Left ventricle myocardium inferior (tissue), 1 donor: ENCODE results near the gene RALY. TPM values are rescaled to one million over a fixed set of nuclear protein-coding genes. Genes with fewer than 3 reads are reported as not detected.

ENCODE experiments used
- DNase-seq: peaks from one replicate; pipeline ENCODE4 v3.0.0-alpha.2; 2020
- H3K27ac ChIP-seq: fragments of 200-600 bp; replicated peaks from 2 replicates; pipeline ENCODE4 v1.8.0; 2021
- H3K27me3 ChIP-seq: fragments of 200-600 bp; 2 replicates; pipeline ENCODE4 v1.8.0; 2021; ENCODE audit warnings: low read depth
- H3K36me3 ChIP-seq: fragments of 200-600 bp; 2 replicates; pipeline ENCODE4 v1.8.0; 2021
- H3K4me1 ChIP-seq: fragments of 200-600 bp; 2 replicates; pipeline ENCODE4 v1.8.0; 2021
- H3K4me3 ChIP-seq: fragments of 200-600 bp; 2 replicates; pipeline ENCODE4 v1.8.0; 2021; ENCODE audit warnings: mild to moderate bottlenecking, moderate library complexity
- H3K9me3 ChIP-seq: fragments of 200-600 bp; replicated peaks from 2 replicates; pipeline ENCODE4 v1.8.0; 2021
- CTCF ChIP-seq: fragments of 200-600 bp; IDR thresholded peaks from 2 replicates; pipeline ENCODE4 v1.8.0; 2021; ENCODE audit warnings: antibody characterized with exemption, mild to moderate bottlenecking, borderline replicate concordance
- intact Hi-C: fragments of 100-400 bp; cut with micrococcal nuclease; formaldehyde crosslinking; loops from one replicate; pipeline ENCODE4 v1.11.0; 2022
- total RNA-seq: library from RNA; stranded (reverse); fragmentation: NEBNext Ultra II Directional; extraction: Animal tissue kit (Norgen Biotek cat#: 25700); gene quantifications from one replicate; pipeline ENCODE4 v1.2.1, GENCODE V29; 2021
- donor health status: DM: no; HTN: yes; CAD: no; lungs with severe emphysema.

Gene RALY
- total RNA-seq, 1 donor from 2014 or later = 107 TPM

- DNase-seq = peak; percentile 20
- TF ChIP-seq CTCF = no peak
- Histone ChIP-seq H3K27ac (peak overlapping the region; percentile 73), H3K36me3 (no peaks in the 10 kb centered on the region), H3K9me3 (no peaks in the 10 kb centered on the region), H3K27me3 (no peaks in the 10 kb centered on the region), H3K4me1 (peaks cover 96% of the 10 kb centered on the region), H3K4me3 (no peak overlapping the region)
- intact Hi-C loops = no loop called here
Observed at GRCh38 chr20:34042262-34042661, 48.6 kb downstream of the RALY start.

GRCh38 chr20:34043025-34043424, 49.3 kb downstream of the RALY start:
- H3K9me3 ChIP-seq = no peaks in the 10 kb centered on the region
- no peaks in the 10 kb centered on the region for H3K27me3 ChIP-seq
- peaks cover 95% of the 10 kb centered on the region for H3K4me1 ChIP-seq
- TF ChIP-seq CTCF = no peak
- no peak for DNase-seq
- intact Hi-C loops = no loop called here
- no peak overlapping the region for H3K4me3 ChIP-seq
- peak overlapping the region; percentile 73 for H3K27ac ChIP-seq
- no peaks in the 10 kb centered on the region for H3K36me3 ChIP-seq

GRCh38 chr20:34045294-34045693, 51.6 kb downstream of the RALY start:
- Histone ChIP-seq H3K4me3 (no peak overlapping the region), H3K9me3 (no peaks in the 10 kb centered on the region), H3K27ac (peak overlapping the region; percentile 24), H3K27me3 (no peaks in the 10 kb centered on the region), H3K4me1 (peaks cover 94% of the 10 kb centered on the region), H3K36me3 (no peaks in the 10 kb centered on the region)
- peak; percentile 29 for DNase-seq
- intact Hi-C loops = no loop called here
- TF ChIP-seq CTCF = no peak

GRCh38 chr20:34045930-34046725, 52.4 kb downstream of the RALY start:
- Histone ChIP-seq H3K9me3 (no peaks in the 10 kb centered on the region), H3K36me3 (no peaks in the 10 kb centered on the region), H3K4me3 (no peak overlapping the region), H3K4me1 (peaks cover 94% of the 10 kb centered on the region), H3K27me3 (no peaks in the 10 kb centered on the region), H3K27ac (no peak overlapping the region)
- intact Hi-C loops = no loop called here
- no peak for DNase-seq
- no peak for TF ChIP-seq CTCF

GRCh38 chr20:34047010-34047687, 53.4 kb downstream of the RALY start:
- Histone ChIP-seq H3K4me3 (no peak overlapping the region), H3K9me3 (no peaks in the 10 kb centered on the region), H3K4me1 (peaks cover 94% of the 10 kb centered on the region), H3K27ac (no peak overlapping the region), H3K36me3 (no peaks in the 10 kb centered on the region), H3K27me3 (no peaks in the 10 kb centered on the region)
- TF ChIP-seq CTCF = no peak
- intact Hi-C loops = no loop called here
- DNase-seq = no peak
